ENCODE measurements around the gene NFIX.

DNA sequence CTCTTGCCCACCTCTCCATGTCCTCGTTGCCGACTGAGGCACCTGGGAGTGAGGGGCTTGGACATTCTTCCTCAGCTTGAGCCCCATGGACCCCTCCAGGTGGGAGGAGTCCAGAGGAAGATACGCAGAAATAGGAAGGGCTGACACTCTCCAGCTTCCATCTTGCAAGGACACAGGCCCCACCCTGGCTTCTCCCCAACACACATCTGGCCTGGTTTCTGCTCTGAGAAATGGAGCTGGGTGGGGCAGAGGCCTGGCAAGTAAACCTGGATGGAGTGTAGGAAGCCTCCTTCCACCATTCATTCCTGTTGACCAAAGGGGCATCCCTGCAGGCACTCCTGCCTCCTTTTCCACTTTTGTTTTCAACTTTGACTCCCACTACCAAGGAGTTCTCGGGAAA is 50.5 kb downstream of the NFIX start:
- TF ChIP-seq POLR2A (IDR thresholded peaks at IDR 0.05), result no peak
- TF ChIP-seq, protein P1, sequence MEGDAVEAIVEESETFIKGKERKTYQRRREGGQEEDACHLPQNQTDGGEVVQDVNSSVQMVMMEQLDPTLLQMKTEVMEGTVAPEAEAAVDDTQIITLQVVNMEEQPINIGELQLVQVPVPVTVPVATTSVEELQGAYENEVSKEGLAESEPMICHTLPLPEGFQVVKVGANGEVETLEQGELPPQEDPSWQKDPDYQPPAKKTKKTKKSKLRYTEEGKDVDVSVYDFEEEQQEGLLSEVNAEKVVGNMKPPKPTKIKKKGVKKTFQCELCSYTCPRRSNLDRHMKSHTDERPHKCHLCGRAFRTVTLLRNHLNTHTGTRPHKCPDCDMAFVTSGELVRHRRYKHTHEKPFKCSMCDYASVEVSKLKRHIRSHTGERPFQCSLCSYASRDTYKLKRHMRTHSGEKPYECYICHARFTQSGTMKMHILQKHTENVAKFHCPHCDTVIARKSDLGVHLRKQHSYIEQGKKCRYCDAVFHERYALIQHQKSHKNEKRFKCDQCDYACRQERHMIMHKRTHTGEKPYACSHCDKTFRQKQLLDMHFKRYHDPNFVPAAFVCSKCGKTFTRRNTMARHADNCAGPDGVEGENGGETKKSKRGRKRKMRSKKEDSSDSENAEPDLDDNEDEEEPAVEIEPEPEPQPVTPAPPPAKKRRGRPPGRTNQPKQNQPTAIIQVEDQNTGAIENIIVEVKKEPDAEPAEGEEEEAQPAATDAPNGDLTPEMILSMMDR (IDR thresholded peaks at IDR 0.05), result no peak
